GM18870 (cell line): ENCODE data around the gene RASAL2.
A peak's percentile ranks its signal among the peaks of the same experiment; 100 is the strongest.
"Not testable (repeated sequence)": the region's sequence is repeated elsewhere in the genome, so short reads cannot be mapped to it uniquely, and the experiment has no call there.

Experiments
- ATAC-seq: cut with Tn5 transposase; IDR thresholded peaks from one replicate; pipeline ENCODE4 v1.9.1; 2021; ENCODE audit warnings: moderate library complexity; ENCODE audit not compliant: unreplicated experiment

The RASAL2 gene

DNA sequence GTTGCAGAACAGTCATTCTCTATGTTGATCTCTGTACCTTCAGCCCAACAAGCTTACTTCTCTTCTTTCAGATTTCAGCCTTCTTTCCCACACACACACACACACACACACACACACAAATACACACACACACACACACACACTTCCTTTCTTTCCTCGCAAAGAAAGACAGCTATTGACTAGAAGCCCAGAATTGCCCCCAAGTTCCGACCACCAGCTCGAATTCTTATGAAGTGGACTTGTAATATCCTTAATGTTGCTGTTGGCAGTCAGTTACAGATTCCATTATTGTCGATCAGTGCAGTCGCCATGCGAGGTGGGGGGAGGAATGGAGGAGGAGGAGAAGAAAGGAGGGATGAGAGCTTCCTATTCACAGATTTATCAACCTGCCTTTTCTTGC lies 277.3 kb downstream of the RASAL2 start:
- no peak for ATAC-seq

DNA sequence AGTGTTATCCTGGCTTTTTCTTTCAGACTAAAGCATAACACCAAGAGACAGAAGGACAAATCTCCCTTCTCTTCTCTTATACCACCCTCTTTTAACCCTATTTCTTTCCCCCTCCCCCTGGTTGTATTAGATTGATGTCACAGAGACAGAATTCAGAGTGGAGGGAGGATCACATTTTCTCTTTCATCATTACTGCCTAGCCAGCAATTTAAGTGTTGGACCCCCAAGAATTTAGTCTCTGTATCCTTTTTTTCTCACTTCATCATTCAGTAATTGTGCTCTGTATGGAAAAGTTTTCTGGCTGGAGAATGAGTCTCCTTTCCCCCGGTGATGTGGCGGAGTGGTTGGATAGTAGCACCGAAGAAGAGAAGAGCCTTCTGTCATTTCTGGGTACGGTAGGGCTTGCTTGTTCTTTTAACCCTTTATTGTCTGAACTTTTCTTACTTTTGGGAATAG lies 278.1 kb downstream of the RASAL2 start:
- ATAC-seq, result no peak

DNA sequence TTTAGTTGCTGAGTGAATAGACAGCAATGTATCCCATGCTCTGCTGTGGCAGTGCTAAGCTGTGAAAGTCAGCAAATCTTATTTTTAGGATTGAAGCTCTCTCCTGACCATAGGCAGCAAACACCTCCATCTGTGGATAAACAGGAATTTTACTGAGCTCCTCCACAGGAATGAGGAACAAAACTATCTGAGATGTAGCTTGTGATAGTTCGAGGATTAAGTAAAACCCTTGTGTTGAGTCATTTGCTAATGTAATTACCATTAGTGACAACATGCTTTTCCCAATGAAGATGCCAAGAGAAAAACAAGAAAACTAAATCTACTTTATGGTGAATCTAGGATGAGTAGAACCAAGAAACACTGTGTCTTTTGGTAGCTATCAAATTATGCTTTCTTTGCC lies 280.1 kb downstream of the RASAL2 start:
- ATAC-seq, result no peak

- ATAC-seq, result no peak
These were observed 282.1 kb downstream of the RASAL2 start for GRCh38 chr1:178376008-178376407.

DNA sequence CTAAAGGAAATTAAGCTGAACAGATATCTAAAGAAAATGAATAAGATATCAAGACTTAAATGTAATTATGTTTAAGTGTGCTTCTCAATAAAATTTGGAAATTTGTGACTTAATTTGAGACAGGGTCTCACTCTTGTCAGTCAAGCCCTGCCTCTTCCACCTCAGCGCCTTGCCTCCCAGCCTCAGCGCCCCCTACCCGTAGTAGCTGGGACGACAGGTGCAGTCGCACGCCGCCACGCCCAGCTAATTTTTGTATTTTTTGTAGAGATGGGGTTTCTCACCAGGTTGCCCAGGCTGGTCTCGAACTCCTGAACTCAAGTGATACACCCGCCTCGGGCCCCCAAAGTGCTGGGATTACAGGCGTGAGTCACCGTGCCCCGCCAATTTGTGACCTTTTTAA lies 285.9 kb downstream of the RASAL2 start:
- ATAC-seq, result no peak

DNA sequence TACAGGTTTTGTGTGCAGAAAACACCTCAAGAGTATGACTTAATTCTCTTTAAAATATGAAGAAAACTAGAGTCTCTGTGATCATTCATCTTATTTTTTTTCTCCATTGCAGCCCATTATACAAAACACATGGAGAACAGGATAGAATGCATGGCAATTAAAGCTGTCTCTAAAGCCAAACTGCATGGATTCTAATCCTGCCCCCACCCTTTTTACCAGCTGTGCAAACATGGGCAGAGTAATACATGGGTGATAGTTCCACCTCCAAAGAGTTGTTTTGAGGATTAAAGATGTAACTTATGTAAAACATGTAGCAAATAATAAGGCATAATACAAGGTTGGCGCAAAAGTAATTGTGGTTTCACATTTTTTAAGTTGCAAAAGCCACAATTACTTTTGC lies 288.5 kb downstream of the RASAL2 start:
- ATAC-seq, result no peak

DNA sequence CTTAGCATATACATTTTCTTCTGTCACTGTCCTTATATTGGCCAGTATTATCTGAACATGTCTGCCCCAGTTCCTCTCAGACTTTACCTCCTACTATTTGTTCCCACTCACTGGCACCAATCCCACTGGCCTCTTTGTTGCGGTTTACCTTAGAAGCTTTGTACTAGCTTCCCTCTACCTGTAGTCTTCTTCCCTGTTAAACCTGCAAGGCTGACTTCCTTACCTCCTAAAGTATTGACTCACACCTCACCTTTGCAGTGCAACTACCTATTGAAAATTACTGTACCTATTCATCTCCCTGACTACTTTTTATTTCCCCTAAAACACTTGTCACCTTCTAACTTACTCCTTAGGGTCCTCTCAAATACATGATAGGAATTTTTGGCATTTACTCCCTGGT lies 291.8 kb downstream of the RASAL2 start:
- ATAC-seq, result no peak

DNA sequence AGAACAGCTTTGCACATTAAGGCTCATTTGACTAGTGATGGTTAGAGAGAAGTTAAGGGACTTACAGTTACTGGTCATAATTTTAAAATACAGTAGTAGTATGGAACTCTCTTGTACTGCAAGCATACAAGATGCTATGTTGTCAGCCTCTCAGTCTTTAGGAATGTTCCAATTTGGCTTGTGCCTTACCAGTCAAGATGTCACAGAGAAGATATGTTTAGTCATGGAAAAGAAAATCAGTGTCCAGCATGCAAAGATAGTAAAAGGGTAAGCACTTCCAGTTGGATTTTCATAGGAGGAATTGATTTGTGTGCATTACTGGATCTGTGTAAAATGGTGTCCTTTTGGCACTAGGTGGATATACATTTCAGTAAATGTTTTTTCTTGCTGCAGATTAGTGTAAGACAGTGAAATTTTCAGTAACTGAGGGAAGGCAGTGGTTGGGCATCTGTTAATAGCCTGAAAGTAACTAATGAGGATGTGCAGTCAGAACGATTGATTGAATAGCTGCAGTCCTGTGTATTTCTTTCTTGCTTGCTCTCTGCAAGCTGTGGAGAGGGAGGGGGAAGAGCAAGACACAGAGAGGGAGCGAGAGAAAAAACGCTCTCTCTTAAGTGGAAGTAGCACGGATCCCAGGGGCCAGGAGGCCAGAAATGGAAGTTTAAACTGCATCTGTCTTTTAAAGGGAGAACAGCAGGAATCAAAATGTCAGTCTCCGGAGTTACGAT lies 294.7 kb downstream of the RASAL2 start:
- no peak for ATAC-seq

- no peak for ATAC-seq
These were observed 295.5 kb downstream of the RASAL2 start for GRCh38 chr1:178389441-178389840.

DNA sequence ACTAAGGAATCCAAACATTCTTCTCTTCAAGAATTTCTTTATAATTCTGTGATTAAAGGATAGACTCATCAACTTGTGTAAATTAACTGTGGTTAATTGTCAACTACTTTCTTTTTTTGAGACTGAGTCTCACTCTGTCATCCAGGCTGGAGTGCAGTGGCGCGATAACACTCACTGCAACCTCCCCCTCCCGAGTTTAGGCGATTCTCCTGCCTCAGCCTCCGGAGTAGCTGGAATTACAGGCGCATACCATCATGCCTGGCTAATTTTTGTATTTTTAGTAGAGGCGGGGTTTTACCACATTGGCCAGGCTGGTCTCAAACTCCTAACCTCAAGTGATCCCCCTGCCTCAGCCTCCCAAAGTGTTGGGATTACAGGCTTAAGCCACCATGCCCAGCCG lies 296.4 kb downstream of the RASAL2 start:
- not testable (repeated sequence) for ATAC-seq

- ATAC-seq, result no peak
These were observed 299.5 kb downstream of the RASAL2 start for GRCh38 chr1:178393370-178393769.

GRCh38 chr1:178396789-178397188 lies 302.9 kb downstream of the RASAL2 start:
- ATAC-seq, result no peak

DNA sequence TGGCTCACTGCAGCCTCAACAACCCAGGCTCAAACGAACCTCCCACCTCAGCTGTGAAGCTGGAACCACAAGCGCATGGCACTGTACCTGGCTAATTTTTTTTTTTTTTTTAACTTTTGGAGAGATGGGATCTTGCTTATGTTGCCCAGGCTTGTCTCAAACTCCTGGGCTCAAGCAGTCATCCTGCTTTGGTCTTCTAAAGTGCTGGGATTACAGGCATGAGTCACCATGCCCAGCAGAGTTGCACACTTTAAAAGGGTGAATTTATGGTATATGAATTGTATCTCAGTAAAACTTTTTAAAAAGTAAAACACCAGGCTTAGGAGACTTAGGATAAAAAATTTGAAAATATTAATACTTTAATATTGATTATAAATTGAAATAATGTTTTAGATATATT lies 303.8 kb downstream of the RASAL2 start:
- no peak for ATAC-seq

DNA sequence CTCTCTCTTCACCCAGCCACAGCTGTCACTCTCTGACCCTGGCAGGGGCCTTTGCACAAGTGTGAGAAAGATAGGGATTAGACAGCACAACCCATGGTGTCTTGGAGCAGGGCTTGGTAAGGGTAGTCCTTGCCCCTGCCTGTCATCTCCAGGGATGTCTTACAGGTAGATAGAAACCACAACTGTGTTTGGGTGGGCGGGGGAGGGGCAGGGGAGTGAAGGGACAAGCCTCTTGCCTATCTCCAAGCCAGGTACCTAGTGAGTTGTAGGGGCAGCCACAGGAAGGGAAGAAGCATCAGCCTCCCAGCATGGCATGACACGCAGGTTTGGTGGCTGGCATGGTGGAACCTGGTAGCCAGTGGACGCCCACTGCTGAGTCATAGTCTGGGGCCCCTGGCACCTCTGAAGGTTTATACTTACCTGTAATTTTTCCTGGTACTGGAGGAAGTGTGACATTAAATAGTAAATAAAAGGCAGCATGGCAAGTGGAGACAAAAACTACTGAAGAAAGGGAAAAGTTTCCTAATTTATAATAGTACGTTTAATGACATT lies 305.3 kb downstream of the RASAL2 start:
- no peak for ATAC-seq

GRCh38 chr1:178405137-178405536 lies 311.2 kb downstream of the RASAL2 start:
- no peak for ATAC-seq

DNA sequence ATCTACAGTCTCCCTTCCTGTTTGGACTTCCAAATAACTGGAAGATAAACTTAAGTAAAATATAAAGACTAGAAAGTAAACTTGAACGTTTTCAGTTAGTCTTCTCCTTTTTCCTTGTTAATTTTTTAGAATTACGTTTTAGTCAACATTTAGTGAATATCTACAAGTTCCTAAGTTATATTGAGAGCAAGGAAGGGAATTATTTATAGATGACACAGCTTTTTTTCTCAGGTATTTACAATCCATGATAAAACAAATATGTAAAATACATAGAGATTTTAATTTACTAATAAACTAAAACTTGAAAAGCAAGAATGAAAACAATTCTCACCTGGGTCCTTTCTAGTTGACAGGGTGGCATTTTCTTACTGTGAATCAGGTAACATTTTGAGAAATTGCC lies 313.3 kb downstream of the RASAL2 start:
- ATAC-seq, result no peak

GRCh38 chr1:178407655-178408054 lies 313.8 kb downstream of the RASAL2 start:
- no peak for ATAC-seq

DNA sequence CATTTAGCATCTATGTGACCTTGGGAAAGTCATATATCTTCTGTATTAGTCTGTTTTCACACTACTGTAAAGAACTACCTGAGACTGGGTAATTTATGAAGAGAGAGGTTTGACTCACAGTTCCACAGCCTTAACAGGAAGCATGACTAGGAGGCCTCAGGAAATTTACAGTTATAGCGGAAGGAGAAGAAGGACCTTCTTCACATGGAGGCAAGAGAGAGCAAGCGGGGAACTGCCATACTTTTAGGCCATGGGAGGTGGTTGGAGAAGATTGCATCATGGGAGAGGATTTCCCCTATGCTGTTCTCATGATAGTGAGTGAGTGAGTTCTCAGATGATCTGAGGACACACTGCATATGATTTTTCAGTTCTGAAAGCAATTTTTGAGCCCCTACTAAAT lies 315.0 kb downstream of the RASAL2 start:
- no peak for ATAC-seq

DNA sequence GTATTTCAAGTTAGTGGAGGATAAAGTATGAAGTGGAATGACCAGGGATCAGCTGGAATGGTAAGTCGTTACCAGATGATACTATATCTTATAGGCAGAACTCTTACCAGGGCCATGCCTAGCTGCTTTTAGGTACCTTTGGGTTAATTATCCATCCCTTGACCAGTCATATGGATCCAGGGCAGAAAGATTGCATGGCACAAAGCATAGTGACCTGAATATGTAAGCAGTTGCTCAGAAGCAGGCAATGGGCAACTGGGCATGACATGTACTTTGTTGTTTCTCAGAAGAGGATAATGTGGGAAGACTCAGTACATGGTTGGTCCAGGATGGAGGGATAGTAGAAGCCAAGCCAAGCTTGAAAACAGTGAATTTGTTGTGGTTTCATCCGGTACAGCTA lies 315.6 kb downstream of the RASAL2 start:
- no peak for ATAC-seq

GRCh38 chr1:178411756-178412399 lies 318.0 kb downstream of the RASAL2 start:
- ATAC-seq, result peak; percentile 76

- peak; percentile 93 for ATAC-seq
These were observed 318.5 kb downstream of the RASAL2 start for GRCh38 chr1:178412400-178412770.

DNA sequence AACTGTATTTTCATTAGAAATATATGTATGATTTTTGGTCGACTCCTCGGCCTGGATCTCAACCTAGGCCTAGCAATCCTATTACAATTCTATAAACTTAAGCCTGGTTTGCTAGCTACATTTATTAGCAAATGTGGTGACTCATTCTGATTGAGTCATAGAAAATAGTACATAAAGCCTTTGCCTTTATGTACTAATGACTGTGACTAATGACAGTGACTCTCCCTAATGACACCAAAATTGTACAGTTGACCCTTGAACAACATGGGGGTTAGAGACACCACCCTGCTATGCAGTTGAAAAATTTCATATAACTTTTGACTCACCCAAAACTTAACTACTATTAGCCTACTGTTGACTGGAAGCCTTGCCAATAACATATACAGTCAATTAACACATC lies 324.0 kb downstream of the RASAL2 start:
- no peak for ATAC-seq
